ENCODE measurements around the gene DUSP2.

Gene DUSP2, protein sequence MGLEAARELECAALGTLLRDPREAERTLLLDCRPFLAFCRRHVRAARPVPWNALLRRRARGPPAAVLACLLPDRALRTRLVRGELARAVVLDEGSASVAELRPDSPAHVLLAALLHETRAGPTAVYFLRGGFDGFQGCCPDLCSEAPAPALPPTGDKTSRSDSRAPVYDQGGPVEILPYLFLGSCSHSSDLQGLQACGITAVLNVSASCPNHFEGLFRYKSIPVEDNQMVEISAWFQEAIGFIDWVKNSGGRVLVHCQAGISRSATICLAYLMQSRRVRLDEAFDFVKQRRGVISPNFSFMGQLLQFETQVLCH

DNA sequence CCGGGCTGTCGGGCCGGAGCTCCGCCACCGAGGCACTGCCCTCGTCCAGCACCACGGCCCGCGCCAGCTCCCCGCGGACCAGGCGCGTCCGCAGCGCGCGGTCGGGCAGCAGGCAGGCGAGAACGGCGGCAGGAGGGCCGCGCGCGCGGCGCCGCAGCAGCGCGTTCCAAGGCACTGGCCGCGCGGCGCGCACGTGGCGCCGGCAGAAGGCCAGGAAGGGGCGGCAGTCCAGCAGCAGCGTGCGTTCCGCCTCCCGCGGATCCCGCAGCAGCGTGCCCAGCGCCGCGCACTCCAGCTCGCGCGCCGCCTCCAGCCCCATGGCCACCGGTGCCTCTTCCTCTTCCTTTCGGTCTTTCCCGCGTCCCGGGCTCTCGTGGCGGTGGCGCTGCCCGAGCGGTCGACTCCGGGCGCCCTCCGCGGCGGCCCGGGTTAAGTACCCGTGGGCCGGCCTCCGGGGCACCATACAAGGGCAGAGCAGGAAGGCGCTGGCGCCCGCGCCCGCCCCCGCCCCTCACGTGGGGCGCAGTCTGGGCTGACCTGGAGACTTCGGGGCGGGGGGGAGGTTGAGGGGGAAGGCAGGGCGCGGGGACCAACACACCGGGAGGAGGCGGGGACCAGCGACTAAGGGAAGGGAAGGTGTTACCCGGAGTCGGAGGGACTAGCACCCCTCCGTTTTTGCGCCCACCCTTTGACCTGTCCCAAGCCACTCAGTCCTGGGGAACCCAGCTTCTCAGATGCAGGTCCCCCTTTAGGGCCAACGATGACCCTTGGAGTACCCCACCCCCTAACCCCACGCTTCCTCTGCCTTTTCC, at the start of gene DUSP2:
TSS of gene DUSP2 (minus strand) at position 405 of the 812 bp plus-strand sequence. CDS start at position 319, 86 bp downstream.
- peak; percentile 66 for DNase-seq

DNA sequence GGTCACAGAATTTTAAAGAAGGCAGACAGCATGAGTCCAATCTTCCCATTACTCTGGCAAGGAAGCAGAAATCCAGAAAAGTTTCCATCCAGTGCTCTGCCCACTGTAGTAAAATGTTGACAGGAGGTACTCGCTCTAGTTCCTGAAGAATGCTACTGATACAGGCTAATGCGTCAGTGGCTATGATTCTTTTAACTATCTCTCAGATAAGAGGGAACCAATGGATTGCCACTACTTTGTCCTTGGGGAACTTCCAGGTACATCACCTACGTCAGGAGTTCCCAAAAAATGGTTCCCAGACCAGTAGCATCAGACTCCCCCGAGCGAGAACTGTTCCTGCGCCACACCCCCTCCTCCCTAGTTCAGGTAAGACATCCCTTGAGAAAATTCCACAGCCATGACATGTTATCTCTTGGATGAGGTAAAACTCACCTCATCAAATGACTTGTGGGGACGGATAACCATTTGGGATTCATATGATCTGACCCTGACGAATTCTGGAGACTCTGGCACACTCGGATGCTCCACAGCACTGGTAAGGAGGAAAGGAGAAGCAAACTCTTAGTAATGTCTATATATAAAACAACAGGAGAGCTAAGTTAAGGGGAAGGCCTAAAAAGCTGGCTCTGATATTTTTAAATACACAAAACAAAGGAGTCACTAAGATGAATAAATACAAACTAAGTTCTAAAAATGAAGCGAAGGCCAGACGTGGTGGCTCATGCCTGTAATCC, 46.9 kb upstream of the DUSP2 start:
- DNase-seq, result no peak

DNA sequence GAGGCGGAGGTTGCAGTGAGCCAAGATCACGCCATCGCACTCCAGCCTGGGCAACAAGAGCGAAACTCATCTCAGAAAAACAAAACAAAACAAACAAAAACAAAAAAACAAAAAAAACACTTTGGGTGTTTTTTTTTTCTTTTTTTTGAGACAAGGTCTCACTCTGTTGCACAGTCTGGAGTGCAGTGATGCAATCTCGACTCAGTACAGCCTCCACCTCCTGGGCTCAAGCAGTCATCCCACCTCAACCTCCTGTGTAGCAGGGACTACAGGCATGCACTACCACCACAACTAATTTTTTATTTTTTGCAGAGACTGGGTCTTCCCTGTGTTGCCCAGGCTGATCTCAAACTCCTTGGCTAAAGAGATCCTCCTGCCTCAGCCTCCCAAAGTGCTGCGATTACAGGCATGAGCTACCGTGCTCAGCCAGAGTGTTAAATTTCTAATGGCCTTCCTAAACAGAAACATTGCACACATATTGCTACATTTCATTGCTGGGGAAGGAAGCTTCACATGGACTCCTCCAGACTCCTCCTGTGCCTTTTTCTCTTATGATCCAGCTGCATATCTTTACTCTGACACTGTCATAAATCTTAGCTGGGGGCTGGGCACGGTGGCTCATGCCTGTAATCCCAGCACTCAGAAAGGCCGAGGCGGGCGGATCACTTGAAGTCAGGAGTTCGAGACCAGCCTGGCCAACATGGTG, 43.7 kb upstream of the DUSP2 start:
- no peak for DNase-seq

DNA sequence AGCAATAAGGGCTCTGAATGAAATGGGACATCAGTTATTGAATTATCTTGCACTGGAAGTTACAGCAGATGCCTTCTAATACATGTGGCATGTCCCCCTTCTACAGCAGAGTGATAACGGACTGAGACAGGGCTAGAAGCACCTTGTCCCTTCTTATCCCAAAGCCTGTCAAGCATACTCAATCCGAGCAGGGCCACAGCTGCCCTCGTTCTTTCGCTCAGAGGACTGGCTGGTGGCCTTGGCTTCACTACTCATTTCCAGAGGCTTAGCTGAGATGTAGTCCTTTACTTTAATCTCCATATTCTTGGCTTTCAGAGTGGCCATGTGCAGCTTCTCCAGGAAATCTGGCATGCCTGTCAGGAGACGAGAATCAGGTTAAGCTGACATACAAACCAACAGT, 41.3 kb upstream of the DUSP2 start:
- no peak for DNase-seq

DNA sequence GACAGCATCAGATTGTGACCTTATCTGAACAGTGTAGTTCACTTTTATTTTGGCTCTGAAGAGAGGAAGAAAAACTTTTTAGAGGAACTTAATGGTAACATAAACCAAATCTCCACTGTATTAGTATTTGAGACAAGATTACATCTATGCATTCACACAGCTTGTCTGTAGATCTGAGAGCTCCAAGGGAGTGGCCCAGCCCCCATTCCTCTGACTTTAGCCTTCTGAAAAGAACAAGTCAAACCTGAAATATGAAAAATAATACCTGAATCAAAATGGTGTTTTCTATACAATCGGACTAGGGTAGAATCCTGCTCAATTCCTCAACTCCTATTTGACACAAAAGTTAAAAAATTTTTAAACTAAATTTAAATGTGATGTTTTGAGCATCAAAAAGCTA, 40.3 kb upstream of the DUSP2 start:
- no peak for DNase-seq

DNA sequence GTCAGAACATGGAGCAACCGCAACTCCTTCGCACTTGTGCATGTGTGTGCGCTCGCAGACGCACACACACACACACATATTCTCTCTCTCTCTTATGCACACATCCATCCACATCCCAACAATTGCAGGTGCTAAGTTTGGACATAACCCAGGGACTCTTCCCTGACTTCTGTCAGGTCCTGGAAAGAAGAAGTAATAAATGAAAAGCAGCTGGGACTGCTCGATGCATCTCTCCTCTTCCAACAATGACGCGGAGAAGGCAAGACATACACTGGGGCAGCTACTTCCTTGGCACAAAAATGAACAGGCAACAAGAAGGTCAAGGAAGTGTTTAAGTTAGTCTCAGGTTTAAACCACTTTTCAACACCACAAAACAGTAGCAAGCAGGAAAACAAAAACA, 39.7 kb upstream of the DUSP2 start:
- DNase-seq, result no peak

DNA sequence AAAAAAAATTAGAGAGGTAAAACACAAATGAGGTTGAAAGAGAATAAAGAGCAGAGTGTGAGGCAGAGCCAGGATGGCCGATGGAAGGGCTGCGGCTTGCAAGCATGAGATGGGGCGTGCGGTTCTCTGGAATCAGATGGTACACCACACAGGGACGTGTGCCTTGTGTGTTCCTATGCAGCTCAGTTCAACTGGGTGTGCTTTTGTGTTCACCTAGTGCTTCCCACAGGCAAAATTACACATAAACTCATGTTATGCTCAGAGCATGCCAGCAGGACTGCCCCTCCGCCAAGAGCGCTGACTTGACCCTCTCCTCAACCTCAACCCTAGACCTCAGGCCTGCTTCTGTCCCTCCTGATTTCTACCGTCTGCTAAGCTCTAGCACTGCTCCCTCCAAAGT, 38.9 kb upstream of the DUSP2 start:
- DNase-seq, result no peak

DNA sequence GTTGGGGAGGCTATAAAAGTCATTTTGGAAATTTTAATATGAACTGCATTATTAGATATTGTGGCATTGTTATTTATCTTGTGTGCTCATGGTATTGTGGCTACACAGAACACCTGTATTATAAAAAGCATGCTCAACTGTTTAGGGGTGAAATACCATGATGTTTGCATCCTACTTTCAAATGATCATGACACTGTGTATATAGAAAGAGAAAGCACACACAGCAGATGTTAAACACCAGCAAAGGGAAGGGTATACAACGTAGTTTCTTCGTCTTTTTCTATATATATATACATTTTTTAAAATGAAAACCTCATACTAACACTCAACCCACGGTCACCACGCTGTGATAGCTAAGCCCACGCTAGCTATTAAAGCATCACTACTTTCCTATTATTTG, 36.3 kb upstream of the DUSP2 start:
- no peak for DNase-seq

DNA sequence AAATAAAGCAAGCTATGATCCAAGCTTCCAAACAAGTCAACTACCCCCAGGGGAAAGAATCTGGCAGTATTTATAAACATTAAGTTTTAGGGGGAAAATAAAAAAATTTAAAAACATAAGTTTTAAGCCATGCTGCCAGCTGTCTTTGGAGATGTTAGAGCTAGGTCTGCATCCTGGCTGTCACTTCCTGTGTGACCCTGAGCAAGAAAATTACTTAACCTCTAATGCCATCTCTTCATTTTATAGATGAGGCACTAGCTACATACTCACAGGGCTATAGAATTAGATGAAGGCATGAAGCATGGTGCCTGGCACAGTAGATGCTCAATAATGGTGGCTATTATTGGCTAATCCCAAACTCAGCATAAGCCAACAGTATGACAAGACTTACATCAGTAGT, 35.3 kb upstream of the DUSP2 start:
- DNase-seq, result no peak

DNA sequence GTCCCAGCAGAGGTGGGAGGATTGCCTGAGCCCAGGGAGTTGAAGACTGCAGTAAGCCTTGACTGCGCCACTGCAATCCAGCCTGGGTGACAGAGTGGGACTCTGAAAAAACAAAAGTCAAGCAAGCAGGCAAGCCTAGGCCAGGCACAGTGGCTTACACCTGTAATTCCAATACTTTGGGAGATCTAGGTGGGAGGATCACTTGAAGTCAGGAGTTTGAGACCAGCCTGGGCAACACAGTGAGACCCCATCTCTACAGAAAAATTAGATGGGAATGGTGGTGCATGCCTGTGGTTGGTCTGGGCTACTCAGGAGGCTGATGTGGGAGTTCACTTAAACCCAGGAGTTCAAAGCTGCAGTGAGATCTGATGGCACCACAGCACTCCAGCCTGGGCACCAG, 34.8 kb upstream of the DUSP2 start:
- no peak for DNase-seq

DNA sequence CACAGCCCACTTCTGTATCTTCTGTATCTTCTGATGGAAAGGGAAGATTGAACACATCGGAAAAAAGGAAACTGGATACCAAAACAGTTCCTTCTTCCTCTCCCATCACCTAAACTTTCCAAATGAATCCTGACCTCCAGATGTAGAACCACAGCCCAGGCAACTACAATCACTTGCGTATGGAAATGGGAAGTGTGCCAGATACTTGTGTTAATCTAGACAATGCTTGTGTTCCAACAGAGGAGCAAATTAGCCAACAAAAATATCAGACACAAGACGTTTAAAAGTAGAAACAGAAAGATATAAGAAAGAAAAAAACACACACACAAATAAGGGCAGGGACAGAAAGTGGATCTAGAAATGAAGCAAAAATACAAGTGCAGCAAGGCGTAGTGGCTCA, 31.4 kb upstream of the DUSP2 start:
- DNase-seq, result no peak

DNA sequence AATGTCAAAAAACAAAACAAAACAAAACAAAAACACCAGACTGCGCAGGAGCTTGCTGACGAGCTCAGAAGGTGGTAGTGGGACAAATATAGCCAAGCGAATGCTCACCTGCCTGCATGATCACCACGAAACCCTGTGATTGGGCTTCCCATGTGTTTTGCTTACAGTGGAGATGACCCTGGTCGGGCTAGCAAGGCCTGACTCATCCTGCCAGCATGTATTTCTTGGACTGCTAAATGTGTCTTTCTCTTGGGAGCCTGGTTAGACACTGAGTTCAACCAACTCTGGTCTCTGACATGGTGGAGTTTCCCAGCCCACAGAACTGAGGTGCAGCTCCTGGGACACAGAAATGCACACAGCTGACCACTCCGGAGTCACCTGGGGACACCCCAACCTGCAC, 30.7 kb upstream of the DUSP2 start:
- DNase-seq, result no peak

DNA sequence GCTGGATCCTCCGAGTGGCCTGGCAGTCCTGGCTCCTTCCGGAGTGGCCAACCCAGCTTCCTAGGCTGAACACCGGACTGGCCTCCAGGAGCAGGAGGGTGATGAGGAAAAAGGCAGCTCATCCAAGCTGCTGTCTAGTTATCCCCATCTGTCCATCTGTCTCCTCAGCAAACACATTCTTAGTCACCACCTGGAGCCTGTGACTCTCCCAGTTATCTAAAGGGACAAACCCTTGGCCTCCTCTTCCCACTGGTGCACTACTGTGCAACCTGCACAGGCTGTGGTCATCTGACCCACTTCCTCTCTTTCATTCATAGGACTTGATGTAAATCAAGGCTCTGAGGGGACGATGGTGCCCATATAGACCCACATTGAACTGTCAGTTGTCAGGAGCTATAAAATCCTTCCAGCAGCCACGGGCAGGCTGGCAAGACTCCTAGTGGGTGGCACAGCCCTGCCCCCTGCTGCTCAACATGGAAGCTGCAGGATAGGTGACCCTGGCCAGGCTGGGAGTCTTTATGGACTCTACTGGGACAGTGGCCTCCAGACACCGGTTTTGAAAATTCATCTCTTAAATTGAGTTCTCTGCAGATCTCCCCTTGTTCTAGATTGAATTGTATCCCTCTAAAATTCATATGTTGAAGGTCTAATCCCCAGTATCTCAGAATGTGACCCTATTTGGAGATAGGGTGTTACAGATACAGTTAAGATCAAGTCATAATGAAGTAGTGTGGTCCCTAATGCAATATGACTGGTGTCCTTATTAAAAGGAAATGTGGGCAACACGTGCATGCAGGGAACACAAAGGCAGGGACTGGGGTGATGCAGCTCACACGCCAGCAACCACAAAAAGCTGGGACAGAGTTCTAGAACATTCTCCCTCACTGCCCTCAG, 29.3 kb upstream of the DUSP2 start:
- DNase-seq, result peak; percentile 56

DNA sequence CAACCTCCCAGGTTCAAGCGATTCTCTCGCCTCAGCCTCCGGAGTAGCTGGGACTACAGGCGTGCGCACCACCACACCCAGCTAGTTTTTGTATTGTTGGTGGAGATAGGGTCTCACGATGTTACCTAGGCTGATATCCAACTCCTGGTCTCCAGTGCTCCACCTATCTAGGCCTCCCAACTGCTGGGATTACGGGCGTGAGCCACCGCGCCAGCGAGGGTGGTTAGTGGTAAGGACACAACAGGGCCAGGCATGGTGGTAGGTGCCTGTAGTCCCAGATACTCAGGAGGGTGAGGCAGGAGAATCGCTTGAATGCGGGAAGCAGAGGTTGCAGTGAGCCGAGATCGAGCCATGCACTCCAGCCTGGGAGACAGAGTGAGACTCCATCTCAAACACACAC, 26.6 kb upstream of the DUSP2 start:
- DNase-seq, result no peak

DNA sequence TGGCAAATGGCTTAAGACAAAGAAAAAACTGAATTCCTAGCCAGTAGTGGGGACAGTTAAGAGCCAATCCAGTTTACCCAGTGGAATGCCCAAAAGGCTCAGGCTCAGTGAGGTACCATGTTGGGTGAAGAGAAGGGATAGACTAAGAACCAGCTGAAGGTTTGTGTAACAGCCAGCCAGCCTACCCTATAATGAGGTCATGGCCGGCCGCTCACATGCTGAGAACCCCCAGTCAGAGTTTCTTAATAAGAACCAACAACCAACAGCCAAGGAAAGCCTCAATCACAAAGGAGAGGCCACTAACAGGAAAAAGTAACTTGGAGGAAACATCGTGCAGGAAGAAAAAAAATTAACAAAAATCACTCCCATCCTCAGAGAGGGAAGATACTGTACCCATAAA, 25.4 kb upstream of the DUSP2 start:
- DNase-seq, result no peak

DNA sequence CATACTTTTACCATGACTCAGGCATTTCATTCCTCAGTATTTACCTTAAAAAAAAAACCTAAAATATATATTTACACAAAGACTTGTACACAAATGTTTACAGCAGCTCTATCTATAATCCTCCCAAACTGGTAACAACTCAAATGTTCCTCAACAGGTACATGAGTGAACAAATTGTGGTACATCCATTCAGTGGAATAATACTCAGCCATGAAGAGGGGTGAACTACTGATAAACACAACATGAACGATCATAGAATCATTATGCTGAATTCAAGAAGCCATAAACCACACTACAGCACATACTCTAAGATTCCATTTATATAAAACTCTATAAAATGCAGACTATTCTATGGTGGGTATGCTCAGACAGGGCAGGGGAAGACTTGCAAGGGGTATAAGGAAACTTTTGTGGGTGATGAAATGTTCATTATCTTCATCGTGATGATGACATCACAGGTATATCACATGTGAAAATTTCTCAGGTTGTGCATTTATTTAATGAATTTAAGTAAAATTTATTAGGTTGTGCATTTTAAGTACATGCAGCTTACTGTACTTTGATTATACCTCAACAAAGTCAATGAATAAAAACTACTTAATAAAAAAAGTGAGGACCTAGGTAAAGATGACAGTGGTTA, 24.7 kb upstream of the DUSP2 start:
- no peak for DNase-seq

DNA sequence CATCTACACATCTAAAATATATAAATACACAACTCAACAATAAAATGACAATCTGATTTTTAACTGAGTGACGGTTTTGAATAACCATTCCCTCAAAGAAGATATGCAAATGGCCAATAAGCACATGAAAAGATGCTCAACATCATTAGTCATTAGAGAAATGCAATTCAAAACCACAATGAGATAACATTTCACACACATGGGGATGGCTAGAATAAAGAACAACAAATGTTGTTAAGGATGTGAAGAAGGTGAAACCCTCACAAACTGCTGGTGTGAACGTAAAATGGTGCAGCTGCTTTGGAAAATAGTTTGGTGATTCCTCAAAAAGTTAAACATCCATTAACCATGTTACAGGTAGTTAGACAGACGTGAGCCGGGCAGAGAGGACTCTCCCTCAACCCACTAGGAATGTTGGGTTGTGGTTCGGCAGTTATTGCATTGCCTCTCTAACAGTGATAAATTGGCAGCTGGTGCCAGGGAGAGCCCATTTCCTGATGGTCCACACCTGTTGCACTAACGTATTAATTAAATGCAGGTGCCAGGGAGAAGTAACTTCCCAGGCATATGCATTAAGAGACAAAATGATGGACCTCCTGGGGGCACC, 22.3 kb upstream of the DUSP2 start:
- DNase-seq, result peak; percentile 53

DNA sequence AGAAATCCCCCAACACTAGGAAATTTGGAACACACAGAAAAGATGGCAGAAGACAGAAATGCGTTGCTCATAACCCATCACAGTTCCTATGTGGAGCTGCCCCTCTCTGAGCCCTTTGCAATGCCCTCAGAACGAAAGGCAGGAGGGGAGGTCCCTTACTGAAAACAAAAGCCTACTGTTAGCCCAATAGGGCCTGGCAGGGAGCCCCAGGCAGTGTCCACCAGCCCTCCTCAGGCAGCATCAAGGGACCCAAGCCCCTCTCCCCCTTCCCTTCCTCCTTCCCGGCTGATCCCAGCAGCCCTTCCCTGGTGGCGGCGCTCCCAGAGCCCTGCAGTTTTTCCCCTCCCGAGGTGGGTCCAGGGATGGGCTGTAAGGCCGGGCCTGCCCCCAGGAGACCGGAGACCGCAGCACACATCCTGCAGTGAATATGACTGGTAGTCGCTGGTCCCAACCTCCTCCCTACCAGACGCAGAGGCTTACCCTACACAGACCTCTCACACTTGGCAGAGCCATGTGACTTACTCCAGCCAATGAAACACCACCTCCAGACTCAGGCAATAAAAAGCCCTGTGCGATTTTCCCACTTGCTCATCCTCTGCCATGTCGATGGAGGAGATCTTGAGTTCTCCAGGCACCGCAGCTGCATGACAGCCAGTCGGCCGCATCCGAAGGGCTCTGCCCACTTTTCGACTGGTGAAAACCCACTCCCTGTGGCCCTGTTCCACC, 19.4 kb upstream of the DUSP2 start:
- no peak for DNase-seq

DNA sequence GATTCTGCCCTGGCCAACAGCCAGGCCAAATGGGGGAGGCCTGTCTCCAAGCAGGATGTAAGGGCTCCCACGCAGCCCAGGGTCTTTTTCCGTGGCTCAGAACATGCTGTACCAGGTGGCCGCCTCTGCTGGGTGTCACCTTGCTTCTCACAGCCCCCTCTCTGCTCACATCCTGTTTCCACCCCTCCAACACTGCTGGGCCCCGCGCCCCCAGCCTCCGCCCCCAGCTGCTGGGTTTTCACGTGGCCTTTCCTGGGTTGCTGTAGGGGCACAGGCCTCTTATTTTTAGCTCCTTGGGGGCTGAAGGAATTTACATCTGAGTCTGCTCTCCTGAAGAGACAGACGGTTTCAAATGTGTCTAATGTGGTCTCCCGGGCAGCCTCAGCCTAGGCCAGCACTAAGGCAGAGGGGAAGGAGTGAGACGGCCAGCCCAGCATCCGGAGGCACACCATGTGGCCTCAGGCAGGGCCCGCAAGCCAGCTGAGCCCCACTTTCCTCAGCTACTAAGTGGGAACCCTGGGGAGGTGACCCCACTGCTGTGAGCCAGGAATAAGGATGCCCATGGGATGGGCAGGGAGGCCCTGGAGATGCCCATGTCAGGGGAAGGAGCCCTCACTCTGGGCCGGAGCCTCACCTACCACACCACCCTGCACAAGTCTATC, 18.7 kb upstream of the DUSP2 start:
- no peak for DNase-seq

DNA sequence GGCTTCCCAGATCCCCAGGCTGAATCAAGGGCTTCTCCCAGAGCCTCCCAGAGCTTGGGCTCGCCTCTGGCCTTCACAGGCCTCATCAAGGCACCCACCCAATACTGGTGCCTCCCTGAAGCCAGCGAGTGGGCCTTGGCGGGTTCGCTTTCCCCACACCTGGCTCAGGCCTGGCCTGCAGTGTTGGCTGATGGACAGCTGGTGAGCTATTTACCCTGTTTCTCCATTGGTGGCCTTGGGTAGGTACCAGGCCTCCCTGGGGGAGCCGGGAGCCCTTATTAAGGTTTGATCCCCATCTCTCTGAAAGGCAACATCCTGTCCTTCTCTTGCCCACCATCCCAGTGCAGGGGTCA, 18.2 kb upstream of the DUSP2 start:
- DNase-seq, result no peak
